Measurements from ENCODE around the gene ZNF444.

DNA sequence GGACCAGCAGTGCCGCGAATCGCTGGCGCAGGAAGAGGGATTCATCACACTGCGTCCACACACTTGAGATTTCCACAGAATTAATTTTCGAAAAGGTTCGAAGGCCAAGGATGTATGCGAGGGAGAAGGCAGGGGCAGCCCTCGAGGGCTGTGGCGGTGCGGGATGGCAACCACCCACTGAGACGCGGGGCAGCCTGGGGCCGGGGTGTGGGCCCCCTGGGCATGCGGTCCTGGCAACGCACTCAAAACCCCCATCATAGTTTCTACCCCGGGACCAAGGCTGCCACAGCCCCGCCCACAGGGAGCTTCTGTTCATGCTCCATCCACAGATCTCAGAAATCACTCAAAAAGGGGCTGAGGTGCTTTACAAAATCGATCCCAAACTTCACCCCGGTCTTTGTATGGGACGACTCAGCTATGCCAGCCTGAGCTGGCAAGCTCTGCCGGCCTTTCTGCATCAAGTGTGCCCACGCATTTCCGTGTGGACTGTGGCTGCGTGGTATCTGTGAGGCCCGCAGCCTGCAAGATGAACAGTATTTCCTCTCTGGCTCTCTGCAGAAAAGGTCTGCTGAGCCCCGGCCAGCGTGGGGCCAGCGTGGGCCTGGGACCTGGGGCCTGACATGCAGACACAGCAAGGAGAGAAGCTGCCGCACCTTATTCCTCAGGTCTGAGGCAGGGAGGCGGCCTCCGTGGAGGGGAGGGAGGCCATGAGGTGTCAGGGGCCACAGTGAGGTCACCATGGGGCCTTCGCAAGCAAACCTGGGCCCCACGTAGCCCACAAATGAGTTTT is 39.1 kb upstream of the ZNF444 start:
- TF ChIP-seq, protein P1, sequence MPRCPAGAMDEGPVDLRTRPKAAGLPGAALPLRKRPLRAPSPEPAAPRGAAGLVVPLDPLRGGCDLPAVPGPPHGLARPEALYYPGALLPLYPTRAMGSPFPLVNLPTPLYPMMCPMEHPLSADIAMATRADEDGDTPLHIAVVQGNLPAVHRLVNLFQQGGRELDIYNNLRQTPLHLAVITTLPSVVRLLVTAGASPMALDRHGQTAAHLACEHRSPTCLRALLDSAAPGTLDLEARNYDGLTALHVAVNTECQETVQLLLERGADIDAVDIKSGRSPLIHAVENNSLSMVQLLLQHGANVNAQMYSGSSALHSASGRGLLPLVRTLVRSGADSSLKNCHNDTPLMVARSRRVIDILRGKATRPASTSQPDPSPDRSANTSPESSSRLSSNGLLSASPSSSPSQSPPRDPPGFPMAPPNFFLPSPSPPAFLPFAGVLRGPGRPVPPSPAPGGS (IDR thresholded peaks at IDR 0.05): no peak
- TF ChIP-seq, protein P2, sequence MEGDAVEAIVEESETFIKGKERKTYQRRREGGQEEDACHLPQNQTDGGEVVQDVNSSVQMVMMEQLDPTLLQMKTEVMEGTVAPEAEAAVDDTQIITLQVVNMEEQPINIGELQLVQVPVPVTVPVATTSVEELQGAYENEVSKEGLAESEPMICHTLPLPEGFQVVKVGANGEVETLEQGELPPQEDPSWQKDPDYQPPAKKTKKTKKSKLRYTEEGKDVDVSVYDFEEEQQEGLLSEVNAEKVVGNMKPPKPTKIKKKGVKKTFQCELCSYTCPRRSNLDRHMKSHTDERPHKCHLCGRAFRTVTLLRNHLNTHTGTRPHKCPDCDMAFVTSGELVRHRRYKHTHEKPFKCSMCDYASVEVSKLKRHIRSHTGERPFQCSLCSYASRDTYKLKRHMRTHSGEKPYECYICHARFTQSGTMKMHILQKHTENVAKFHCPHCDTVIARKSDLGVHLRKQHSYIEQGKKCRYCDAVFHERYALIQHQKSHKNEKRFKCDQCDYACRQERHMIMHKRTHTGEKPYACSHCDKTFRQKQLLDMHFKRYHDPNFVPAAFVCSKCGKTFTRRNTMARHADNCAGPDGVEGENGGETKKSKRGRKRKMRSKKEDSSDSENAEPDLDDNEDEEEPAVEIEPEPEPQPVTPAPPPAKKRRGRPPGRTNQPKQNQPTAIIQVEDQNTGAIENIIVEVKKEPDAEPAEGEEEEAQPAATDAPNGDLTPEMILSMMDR (IDR thresholded peaks at IDR 0.05): no peak

All from A549 (cell line).